GM12872 (cell line): ENCODE data around the gene IFNA1.

ENCODE experiments used
- TF ChIP-seq, protein P1 (sequence below): IDR thresholded peaks from 3 replicates; pipeline ENCODE4 v1.5.1; 2011; ENCODE audit warnings: low read depth, mild to moderate bottlenecking, low read length, moderate library complexity; ENCODE audit not compliant: insufficient read depth

IFNA1 gene

DNA sequence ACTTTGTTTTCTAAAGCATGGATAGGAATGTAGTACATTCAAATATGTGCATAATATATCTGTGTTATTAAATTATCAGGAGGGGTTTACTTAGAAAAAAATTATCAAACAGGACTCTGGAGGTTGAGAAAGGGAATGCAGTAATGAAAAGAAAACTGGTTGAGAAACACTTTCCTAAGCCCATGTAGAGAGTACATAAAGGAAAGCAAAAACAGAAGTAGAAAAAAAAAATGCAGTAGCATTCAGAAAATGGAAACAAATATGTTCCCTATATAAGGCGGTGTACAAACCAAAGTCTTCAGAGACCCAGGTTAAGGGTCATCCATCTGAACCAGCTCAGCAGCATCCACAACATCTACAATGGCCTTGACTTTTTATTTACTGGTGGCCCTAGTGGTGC lies 31.4 kb upstream of the IFNA1 start, which contains the start of gene IFNA8:
TSS of gene IFNA8 (plus strand) at position 301 of the 400 bp plus-strand sequence. CDS start at position 361, 60 bp downstream.
- TF ChIP-seq, protein P1, sequence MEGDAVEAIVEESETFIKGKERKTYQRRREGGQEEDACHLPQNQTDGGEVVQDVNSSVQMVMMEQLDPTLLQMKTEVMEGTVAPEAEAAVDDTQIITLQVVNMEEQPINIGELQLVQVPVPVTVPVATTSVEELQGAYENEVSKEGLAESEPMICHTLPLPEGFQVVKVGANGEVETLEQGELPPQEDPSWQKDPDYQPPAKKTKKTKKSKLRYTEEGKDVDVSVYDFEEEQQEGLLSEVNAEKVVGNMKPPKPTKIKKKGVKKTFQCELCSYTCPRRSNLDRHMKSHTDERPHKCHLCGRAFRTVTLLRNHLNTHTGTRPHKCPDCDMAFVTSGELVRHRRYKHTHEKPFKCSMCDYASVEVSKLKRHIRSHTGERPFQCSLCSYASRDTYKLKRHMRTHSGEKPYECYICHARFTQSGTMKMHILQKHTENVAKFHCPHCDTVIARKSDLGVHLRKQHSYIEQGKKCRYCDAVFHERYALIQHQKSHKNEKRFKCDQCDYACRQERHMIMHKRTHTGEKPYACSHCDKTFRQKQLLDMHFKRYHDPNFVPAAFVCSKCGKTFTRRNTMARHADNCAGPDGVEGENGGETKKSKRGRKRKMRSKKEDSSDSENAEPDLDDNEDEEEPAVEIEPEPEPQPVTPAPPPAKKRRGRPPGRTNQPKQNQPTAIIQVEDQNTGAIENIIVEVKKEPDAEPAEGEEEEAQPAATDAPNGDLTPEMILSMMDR = no peak

DNA sequence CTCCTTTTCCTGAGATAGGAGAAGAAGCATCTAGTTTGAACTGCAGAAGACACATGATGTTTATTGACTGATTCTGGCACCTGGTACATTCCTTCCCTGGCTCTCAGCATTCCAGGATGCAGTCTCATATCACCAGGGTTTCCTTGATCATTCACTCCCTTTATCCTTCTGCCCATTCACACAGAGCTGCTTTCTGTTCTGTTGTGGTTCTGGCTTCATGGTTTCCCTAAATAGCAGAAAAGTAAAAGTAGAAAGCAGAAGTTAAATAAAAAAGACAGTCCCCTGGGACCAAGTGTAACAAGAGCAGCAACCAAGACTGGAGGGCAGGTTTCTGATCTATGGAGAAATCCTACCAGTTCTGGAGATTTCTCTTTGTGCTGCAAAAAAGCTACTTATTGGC lies 28.1 kb upstream of the IFNA1 start:
- TF ChIP-seq, protein P1 = no peak

DNA sequence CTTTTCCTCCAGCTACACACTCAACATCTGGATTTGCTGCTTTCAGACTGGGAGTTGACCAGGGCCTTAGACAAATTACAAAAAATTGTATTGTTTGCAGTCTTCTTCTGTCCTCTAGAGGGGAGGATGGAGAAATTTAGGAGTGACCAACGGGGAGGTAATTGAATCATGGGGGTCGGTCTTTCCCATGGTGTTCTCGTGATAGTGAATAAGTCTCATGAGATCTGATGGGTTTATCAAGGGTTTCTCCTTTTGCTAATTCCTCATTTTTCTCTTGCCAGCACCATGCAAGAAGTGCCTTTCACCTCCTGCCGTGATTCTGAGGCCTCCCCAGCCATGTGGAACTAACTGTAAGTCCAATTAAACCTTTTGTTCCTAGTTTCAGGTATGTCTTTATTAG lies 27.1 kb upstream of the IFNA1 start:
- TF ChIP-seq, protein P1 = no peak

DNA sequence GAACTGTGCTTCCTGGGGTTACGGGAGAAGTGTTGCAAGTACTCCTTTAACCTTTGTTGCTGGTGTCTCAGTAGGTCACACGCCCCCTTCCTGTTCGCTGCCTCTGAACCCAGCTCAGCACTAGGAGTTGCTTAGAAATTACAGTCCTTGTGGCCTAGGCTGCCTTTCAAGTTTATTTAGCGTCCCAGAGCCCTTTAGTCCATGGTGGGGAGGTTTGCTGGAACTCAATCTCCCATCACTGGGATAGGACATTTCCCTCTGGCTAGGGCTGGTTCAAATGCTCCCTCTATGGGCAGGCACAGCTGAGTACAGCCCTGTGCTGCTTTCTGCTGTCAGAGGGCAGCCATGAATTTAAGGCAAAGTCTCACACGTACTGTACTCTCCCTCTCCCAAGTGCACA lies 26.6 kb upstream of the IFNA1 start:
- TF ChIP-seq, protein P1 = peak; percentile 67

DNA sequence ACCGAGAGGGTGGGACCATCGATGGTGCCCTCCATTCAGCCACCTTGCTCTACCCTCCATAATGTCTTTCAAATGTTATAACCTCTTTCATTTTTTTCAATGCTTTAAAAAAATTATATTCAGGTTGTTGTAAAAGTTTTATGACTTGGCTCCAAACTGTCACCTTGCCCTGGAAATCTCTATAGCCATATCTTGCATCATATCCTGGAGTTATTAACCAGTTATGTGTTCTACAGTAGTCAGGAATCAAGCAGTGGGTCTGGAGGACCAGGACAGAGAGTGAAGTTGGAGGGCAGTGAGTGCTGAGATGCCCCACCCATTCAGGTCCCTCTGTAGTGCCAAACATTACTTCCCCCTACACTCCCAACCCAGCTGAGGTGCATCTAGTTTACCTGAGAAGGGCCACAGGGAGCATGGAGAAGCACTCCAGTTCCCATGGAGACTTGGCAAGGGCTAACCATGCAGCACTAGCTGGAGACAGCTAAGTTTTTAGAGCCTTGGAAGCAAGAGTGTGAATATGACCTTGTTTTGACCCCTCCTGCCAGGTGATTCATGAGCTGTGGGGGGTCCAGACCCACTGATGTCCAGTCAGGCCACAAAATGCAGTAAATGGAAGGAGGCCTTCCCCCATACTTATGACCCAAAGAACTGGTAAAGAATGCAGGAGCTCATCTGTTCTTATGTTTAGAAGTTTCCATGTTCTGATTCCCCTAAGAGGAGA lies 25.9 kb upstream of the IFNA1 start:
- TF ChIP-seq, protein P1 = no peak

DNA sequence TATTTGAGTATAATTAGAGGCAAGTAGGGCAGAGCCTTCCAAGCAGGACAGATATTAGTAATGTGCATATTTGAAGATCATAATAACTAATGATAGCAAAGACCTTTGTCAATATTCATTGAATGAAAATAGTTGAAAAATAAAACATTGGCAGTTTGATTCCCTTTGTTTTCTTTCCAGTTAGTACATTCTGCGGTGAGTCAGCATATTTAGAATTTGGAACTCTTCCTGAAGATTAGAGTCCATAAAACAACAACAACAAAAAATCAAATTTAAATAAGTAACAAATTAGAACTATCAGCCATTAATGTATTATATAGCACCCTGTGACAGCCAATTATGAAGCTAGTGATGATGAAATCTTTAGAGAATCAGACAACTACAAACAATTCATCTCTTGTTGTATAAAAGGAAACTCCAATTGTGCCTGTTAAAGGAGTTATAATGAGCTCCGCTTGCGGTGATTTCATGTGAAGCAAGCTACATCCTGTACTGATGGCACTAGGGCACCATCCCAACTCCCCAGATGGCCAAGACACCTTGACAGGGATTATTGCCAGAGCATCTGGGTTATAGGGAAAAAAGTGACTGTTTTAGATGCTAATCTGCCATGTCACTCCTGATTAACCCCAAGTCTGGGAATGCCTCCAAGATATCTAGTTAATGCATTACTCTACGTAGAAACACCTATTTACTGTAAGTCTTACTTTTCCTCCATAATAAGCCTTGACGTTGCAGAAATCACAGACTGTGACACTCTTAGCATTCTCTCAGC lies 24.6 kb upstream of the IFNA1 start:
- TF ChIP-seq, protein P1 = no peak

DNA sequence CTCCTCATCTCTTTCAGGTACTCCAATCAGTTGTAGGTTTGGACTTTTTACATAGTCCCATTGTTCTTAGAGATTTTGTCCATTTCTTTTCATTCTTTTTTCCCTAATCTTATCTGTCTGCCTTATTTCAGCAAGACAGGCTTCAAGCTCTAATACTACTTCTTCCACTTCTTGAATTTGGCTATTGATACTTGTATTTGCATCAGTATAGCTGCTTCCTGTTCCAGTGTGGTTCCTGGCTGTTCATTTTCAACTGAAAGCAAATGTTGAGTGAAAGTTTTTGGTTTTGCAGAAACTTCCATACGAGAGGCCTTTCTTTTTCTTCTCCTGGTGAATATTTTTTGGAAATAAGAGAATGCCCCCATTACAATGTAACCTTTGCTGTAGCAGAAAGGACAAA lies 12.0 kb upstream of the IFNA1 start:
- TF ChIP-seq, protein P1 = no peak
